Mesodermal cell (in vitro differentiated cells): Measurements from ENCODE around the gene PADI3.

ENCODE experiments used
- H3K27ac ChIP-seq: 2 replicates; pipeline ENCODE4 v1.7.0; 2013; ENCODE audit warnings: mild to moderate bottlenecking, low read depth, low read length, moderate library complexity; ENCODE audit not compliant: severe bottlenecking
- H3K36me3 ChIP-seq: 2 replicates; pipeline ENCODE4 v1.7.1; 2013; ENCODE audit warnings: mild to moderate bottlenecking, low read length, moderate library complexity; ENCODE audit not compliant: control insufficient read depth, insufficient read depth
- H3K4me1 ChIP-seq: one replicate; pipeline ENCODE4 v1.7.1; 2013; ENCODE audit warnings: mild to moderate bottlenecking, low read length; ENCODE audit not compliant: insufficient read depth, control insufficient read depth, poor library complexity, severe bottlenecking
- H3K4me3 ChIP-seq: 2 replicates; pipeline ENCODE4 v1.7.0; 2013; ENCODE audit warnings: low read length, control low read depth, mild to moderate bottlenecking; ENCODE audit not compliant: insufficient read depth, poor library complexity, severe bottlenecking; ENCODE audit errors: extremely low read depth
- H3K9me3 ChIP-seq: 2 replicates; pipeline ENCODE4 v1.7.1; 2013; ENCODE audit warnings: mild to moderate bottlenecking, low read length, moderate library complexity; ENCODE audit not compliant: control insufficient read depth
- WGBS, 2 experiments: methylation state at CpG; one replicate each; pipeline ENCODE4 v1.1.5; 2013; ENCODE audit warnings: missing lambda C conversion rate in 2 of 2; ENCODE audit not compliant: insufficient coverage in 2 of 2; 5-methylcytosine and 5-hydroxymethylcytosine counted together

Gene PADI3

DNA sequence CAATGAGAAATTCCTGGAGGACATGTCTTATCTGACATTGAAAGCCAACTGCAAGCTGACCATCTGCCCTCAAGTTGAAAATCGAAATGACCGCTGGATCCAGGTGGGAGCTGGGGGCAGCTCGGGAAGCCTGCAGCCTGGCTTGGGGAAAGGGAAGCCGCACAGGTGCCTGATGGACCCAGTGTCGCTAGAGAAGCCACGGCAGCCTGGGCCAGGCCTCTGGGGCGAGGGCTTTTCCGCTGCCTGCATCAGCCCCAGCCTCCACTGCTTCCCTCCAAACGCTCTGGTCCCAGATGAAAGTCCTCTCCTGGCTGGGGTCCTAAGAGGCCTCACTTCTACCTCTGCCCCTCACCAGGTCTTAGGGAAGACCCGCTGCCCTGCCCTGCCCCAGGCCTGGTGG is 18.8 kb upstream of the PADI3 start:
- WGBS, 2 experiments, result 81 to 92% methylated on average over 8 to 10 of the region's 10 CpGs
- no peaks in the 10 kb centered on the region for H3K4me1 ChIP-seq
- H3K36me3 ChIP-seq, result no peaks in the 10 kb centered on the region
- H3K9me3 ChIP-seq, result no peaks in the 10 kb centered on the region
- no peak overlapping the region for H3K27ac ChIP-seq
- no peak overlapping the region for H3K4me3 ChIP-seq

DNA sequence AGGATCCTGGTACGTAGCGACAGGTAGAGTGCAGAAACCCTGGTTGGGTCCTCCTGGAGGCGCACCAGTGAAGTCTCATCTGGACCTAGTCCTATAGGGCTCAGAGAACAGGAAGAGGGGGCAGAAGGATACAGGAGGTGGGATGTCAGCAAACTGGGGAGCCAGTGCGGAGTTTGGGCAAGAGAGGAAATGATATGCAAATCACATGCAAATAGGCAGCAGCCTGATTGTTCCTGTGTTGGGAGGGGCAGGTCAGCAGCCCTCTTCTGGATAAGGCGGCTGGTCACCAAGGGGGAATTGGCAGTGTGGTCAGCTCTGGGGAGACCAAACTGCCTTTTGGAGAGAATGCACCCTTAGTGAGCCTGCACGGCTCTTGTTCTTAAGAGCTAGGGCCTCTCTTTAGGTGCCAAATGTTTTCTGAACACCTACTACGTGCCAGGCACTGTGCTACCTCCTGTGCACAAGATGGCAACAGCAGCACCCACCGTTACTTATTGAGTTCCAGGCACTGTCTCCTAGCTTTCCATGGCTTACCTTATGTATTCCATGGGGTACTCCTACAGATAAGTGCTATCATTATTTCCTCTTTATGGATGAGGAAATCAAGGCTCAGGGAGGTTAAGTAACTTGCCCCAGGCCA is 18.1 kb upstream of the PADI3 start:
- Histone ChIP-seq H3K36me3 (no peaks in the 10 kb centered on the region), H3K27ac (no peak overlapping the region), H3K4me3 (no peak overlapping the region), H3K9me3 (no peaks in the 10 kb centered on the region), H3K4me1 (peaks cover under 1% of the 10 kb centered on the region)
- WGBS, 2 experiments, result 79 to 88% methylated on average over 8 of the region's 8 CpGs

DNA sequence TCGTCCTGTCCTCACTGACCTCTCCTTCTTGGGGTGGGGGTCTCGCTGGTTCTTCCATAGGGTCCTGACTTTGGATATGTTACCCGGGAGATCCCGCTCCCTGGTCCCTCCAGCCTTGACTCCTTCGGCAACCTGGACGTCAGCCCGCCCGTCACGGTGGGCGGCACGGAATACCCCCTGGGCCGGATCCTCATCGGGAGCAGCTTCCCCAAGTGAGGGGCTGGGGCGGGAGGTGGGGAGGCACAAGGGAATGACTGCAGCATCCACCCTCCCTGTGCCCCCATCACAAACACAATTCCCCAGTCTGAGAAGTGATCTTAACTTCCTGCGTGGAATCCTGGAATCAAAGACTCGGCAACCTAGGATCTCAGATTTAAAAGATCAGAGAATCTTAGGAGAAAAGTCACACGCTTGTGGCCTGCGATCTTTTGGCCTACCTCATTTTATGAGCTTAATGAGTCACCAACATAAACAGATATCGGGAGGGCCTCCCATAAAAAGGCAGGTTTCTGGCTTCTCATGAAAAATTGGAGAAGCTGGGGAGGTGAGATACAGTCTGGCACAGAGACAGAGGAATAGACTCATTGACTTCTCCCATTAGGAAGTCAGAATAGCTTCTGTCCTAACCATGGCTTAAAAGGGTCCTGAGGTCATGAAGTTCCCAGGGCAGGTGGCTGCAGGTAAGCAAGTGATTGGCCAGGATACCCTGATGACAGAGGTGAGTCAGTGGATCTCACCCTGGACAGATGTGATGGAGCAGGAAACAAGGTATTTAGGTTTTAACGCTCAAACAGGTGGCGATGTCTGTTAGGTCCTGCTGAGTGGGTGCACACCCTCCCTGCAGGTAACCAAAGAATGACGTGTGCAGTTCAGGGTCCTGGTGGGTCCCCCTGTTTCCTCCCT is 15.9 kb upstream of the PADI3 start:
- Histone ChIP-seq H3K36me3 (no peaks in the 10 kb centered on the region), H3K4me1 (peaks cover 8% of the 10 kb centered on the region), H3K4me3 (no peak overlapping the region), H3K27ac (no peak overlapping the region), H3K9me3 (no peaks in the 10 kb centered on the region)
- 80 to 86% methylated on average over 7 to 11 of the region's 22 CpGs for WGBS, 2 experiments

DNA sequence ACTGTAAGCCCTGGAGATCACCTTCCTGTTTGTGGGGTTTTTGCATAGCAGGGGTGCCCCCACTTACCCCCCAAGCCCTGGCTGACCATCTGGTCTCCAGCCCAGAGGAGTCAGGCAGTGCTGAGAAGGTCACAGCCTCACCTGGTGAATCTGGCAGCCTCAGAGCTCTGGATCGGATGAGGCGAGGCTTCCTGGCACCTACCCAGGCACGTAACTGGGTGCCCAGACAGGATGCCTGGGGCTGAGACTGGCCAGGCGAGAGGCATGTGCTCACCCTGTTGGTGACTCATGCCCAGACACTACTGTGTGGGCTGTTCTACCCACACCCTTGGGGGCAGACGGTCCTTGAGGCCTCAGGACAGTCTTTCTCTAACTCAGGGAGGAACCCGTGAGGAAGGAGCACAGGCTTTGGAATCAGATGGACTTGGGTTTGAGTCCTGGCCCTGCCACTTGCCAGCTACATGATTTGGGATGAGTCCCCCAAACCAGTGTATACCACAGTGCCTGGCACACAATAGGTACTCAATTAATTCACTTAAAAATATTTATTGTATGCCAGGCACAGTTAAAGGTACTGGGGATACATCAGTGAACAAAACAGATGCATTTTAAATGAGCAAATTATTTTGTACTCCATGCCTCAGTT is 15.1 kb upstream of the PADI3 start:
- no peaks in the 10 kb centered on the region for H3K36me3 ChIP-seq
- peaks cover 8% of the 10 kb centered on the region for H3K4me1 ChIP-seq
- H3K4me3 ChIP-seq, result no peak overlapping the region
- no peaks in the 10 kb centered on the region for H3K9me3 ChIP-seq
- 76 to 84% methylated on average over 6 of the region's 6 CpGs for WGBS, 2 experiments
- no peak overlapping the region for H3K27ac ChIP-seq

- H3K4me3 ChIP-seq, result no peak overlapping the region
- H3K4me1 ChIP-seq, result peaks cover 8% of the 10 kb centered on the region
- H3K27ac ChIP-seq, result no peak overlapping the region
- no CpG with 5 or more reads among the region's 1 CpG for WGBS, 2 experiments
- H3K9me3 ChIP-seq, result no peaks in the 10 kb centered on the region
- H3K36me3 ChIP-seq, result no peaks in the 10 kb centered on the region
Observed at GRCh38 chr1:17234405-17234804, 14.5 kb upstream of the PADI3 start.

- H3K4me1 ChIP-seq, result peaks cover 8% of the 10 kb centered on the region
- 73 to 93% methylated on average over 6 to 9 of the region's 9 CpGs for WGBS, 2 experiments
Observed at GRCh38 chr1:17235135-17235885, 13.6 kb upstream of the PADI3 start.

DNA sequence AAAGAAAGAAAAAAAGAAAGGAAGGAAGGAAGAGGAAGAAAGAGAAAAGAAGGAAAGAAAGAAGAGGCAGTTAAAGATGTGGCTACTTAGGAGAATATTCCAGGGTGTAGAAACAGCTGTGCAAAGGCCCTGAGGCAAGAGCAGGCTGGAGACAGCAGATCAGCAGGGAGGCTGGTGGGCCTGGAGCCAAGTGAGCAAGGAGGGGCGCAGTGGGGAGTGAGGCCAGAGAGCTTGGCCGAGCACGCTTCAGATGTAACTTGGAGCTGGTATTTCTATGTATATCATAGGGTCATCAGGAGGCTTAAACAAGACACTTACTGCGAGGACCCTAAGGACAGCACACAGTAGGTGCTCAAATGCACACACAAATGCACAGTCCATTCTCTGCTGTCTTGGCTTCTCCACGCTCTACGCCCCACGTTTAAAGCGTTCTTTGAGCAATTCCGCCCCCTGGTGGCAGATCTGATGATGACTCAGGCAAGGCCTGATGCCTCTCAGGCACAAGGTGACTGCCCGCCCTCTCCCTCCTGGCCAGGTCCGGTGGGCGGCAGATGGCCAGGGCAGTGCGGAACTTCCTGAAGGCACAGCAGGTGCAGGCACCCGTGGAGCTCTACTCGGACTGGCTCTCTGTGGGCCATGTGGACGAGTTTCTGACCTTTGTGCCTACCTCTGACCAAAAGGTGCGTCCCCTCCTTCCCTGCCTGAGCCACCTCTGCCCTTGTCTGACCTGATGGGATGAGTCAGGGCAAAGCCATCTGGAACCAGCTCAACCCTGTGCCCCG is 11.9 kb upstream of the PADI3 start:
- H3K9me3 ChIP-seq, result no peaks in the 10 kb centered on the region
- 8 to 23% methylated on average over 12 to 17 of the region's 18 CpGs for WGBS, 2 experiments
- H3K4me3 ChIP-seq, result no peak overlapping the region
- H3K27ac ChIP-seq, result no peak overlapping the region
- peaks cover 8% of the 10 kb centered on the region for H3K4me1 ChIP-seq
- H3K36me3 ChIP-seq, result no peaks in the 10 kb centered on the region

More at GRCh38 chr1:17235135-17235885, 13.6 kb upstream of the PADI3 start:
- Histone ChIP-seq H3K9me3 (no peaks in the 10 kb centered on the region), H3K27ac (no peak overlapping the region), H3K4me3 (no peak overlapping the region), H3K36me3 (no peaks in the 10 kb centered on the region)

DNA sequence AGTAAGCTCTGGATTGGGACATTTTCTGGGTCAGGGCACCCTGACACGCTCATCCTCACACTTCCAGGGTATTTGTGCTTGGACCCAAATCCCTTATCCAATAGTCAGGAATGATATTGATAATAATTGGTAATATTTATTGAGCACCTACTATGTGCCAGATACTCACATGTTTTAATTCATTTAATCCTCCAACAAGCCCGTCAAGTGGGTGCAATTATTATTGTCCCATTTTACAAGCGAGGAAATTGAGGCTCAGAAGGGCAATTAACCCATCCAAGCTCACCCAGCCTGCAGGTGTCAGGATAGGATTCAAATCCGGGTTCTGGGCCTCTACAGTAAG is 11.4 kb upstream of the PADI3 start:
- Histone ChIP-seq H3K4me3 (no peak overlapping the region), H3K9me3 (no peaks in the 10 kb centered on the region), H3K36me3 (no peaks in the 10 kb centered on the region), H3K4me1 (peaks cover 8% of the 10 kb centered on the region), H3K27ac (no peak overlapping the region)
- WGBS, 2 experiments, result 64 to 89% methylated on average over 2 to 3 of the region's 4 CpGs

DNA sequence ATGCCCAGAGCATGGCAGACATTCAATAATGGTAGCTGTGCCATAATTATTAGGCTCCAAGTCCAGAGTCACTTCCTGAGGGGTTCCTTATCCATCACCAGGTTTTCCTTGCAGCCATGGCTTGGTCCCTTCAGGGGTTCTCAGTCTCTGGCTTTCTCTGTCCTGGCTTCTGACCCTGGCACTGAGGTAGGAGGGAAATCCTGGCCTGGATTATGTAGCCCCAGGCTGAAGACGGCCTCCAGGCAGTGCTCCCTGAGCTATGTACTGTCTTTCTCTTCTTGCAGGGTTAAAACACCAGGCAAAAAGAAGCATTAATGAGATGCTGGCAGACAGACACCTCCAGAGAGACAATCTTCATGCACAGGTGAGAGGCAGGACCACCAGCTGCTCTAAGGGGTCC is 9.5 kb upstream of the PADI3 start:
- Histone ChIP-seq H3K36me3 (no peaks in the 10 kb centered on the region), H3K27ac (no peak overlapping the region), H3K9me3 (no peaks in the 10 kb centered on the region), H3K4me1 (peaks cover 8% of the 10 kb centered on the region), H3K4me3 (no peak overlapping the region)
- whole genome bisulfite sequencing, 2 experiments, result 67% methylated on average over 1 of the region's 1 CpG
